GM13977 (cell line): ENCODE measurements around the gene TMEM217.

Experiments used
- DNase-seq: peaks from one replicate; pipeline ENCODE4 v3.0.0; 2012; ENCODE audit warnings: low spot score
- CTCF ChIP-seq: IDR thresholded peaks from 2 replicates; pipeline ENCODE4 v1.5.1; 2012; ENCODE audit warnings: mild to moderate bottlenecking, control low read depth; ENCODE audit not compliant: insufficient read depth; ENCODE audit errors: extremely low read depth, missing control alignments
- in situ Hi-C: fragments of 300-500 bp; cut with MboI; formaldehyde crosslinking; loops from one replicate; pipeline ENCODE4 v1.12.0; 2022; ENCODE audit warnings: low sequenced_read_pairs, low pct_unique_long_range_greater_than_20kb, mixed read lengths, inconsistent platforms; ENCODE audit not compliant: unreplicated experiment

Gene TMEM217

GRCh38 chr6:37254881-37255280, 3.1 kb downstream of the TMEM217 start:
- TF ChIP-seq CTCF, result no peak
- in situ Hi-C loops, result no loop called here
- no peak for DNase-seq

DNA sequence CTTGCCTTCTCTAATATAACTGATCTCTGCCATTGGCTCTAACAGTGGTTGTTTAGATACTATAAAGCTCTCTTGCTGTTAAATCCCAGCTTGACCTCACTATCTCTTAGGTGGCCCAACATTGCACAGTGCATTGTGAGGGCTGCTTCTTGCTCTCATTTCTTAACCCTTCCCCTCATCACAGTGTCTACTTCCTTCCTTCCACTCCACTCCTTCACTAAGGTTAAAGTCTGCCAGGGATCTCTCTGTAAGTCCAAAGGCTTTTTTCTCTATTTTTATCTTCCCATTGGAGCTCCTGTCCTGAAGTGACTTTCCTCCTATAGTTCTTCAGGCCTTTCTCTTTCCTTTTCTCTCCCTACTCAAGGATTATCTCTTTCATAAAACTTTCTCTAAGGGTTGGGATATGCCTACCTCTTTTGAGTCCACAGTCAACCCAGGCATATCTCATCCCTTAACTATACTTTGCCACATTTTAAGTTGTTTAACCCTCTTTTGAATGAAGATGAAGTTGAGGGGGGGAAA, 4.4 kb downstream of the TMEM217 start:
- in situ Hi-C loops, result no loop called here
- no peak for TF ChIP-seq CTCF
- DNase-seq, result no peak

DNA sequence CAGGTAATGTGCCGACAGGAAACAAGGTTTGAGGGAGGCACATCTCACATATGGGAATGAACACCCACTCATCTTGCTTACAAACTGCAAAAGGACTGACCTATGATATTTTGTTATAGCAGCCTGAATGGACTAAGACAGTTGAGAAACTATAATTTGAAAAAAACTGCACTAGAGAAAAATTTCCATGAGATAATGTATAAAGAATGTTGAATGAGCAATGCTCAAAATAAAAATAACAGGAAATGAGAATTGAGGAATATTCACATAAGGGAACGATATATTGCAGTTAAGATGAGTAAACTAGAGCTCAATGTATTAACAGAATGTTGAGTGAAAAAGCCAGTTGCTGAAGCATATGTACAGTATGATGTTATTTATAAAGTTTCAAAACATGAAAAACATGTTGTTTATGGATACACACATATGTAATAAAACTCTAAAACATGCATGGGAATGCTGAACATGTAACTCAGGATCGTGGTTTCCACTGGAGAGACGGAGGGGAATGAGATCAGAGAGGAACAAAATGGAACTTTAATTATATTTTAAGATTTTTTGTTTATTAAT, 6.6 kb downstream of the TMEM217 start:
- DNase-seq, result no peak
- no peak for TF ChIP-seq CTCF
- in situ Hi-C loops, result no loop called here

- in situ Hi-C loops, result no loop called here
- no peak for TF ChIP-seq CTCF
- DNase-seq, result no peak
Measured at GRCh38 chr6:37244430-37245310, 13.3 kb downstream of the TMEM217 start.

GRCh38 chr6:37243816-37244370, 14.1 kb downstream of the TMEM217 start:
- in situ Hi-C loops, result no loop called here
- TF ChIP-seq CTCF, result no peak
- no peak for DNase-seq

- no peak for TF ChIP-seq CTCF
- no peak for DNase-seq
- in situ Hi-C loops, result no loop called here
Measured at GRCh38 chr6:37243131-37243815, 14.7 kb downstream of the TMEM217 start.
